ENCODE data around the gene ST8SIA6.

The ST8SIA6 gene

GRCh38 chr10:17386021-17386420, 68.4 kb downstream of the ST8SIA6 start:
- no peak for DNase-seq (ENCODE audit: low read depth)

- no peak for DNase-seq (ENCODE audit: low read depth)
Measured at GRCh38 chr10:17385066-17385465, 69.3 kb downstream of the ST8SIA6 start.

GRCh38 chr10:17383801-17384555, 70.4 kb downstream of the ST8SIA6 start:
- no peak for DNase-seq (ENCODE audit: low read depth)

GRCh38 chr10:17381502-17382142, 72.8 kb downstream of the ST8SIA6 start:
- no peak for DNase-seq (ENCODE audit: low read depth)

- no peak for DNase-seq (ENCODE audit: low read depth)
Measured at GRCh38 chr10:17380888-17381287, 73.5 kb downstream of the ST8SIA6 start.

- no peak for DNase-seq (ENCODE audit: low read depth)
Measured at GRCh38 chr10:17380016-17380415, 74.4 kb downstream of the ST8SIA6 start.

- DNase-seq (ENCODE audit: low read depth) = no peak
Measured at GRCh38 chr10:17379151-17379690, 75.2 kb downstream of the ST8SIA6 start.

GRCh38 chr10:17375936-17376584, 78.3 kb downstream of the ST8SIA6 start:
- no peak for DNase-seq (ENCODE audit: low read depth)

GRCh38 chr10:17368708-17369272, 85.6 kb downstream of the ST8SIA6 start:
- DNase-seq (ENCODE audit: low read depth) = no peak

GRCh38 chr10:17366705-17367104, 87.7 kb downstream of the ST8SIA6 start:
- no peak for DNase-seq (ENCODE audit: low read depth)

- DNase-seq (ENCODE audit: low read depth) = no peak
Measured at GRCh38 chr10:17365402-17365801, 89.0 kb downstream of the ST8SIA6 start.

- no peak for DNase-seq (ENCODE audit: low read depth)
Measured at GRCh38 chr10:17358461-17358860, 95.9 kb downstream of the ST8SIA6 start.

- DNase-seq (ENCODE audit: low read depth) = no peak
Measured at GRCh38 chr10:17357781-17358180, 96.6 kb downstream of the ST8SIA6 start.

GRCh38 chr10:17356820-17357219, 97.6 kb downstream of the ST8SIA6 start:
- DNase-seq (ENCODE audit: low read depth) = no peak

- DNase-seq (ENCODE audit: low read depth) = no peak
Measured at GRCh38 chr10:17354781-17355180, 99.6 kb downstream of the ST8SIA6 start.

- no peak for DNase-seq (ENCODE audit: low read depth)
Measured at GRCh38 chr10:17353568-17354300, 100.7 kb downstream of the ST8SIA6 start.

- DNase-seq (ENCODE audit: low read depth) = no peak
Measured at GRCh38 chr10:17352583-17352982, 101.8 kb downstream of the ST8SIA6 start.

GRCh38 chr10:17351506-17351905, 102.9 kb downstream of the ST8SIA6 start:
- no peak for DNase-seq (ENCODE audit: low read depth)

- DNase-seq (ENCODE audit: low read depth) = no peak
Measured at GRCh38 chr10:17349717-17350116, 104.7 kb downstream of the ST8SIA6 start.

- no peak for DNase-seq (ENCODE audit: low read depth)
Measured at GRCh38 chr10:17348501-17349349, 105.7 kb downstream of the ST8SIA6 start.

GRCh38 chr10:17348011-17348500, 106.3 kb downstream of the ST8SIA6 start:
- DNase-seq (ENCODE audit: low read depth) = no peak
